Occipital lobe (tissue), 3 donors: ENCODE measurements around the gene LRRFIP2. TPM values are rescaled to one million over a fixed set of nuclear protein-coding genes. Genes with fewer than 3 reads are reported as not detected.

ENCODE experiments used
- DNase-seq: peaks from one replicate; lab custom pipeline; 2025; lab: John Stamatoyannopoulos, UW
- small RNA-seq: library from RNA; depleted of rRNA; stranded (forward); fragments of <200 nt; gene quantifications from one replicate; pipeline ENCODE3, GENCODE V24; 2014
- total RNA-seq: library from RNA; depleted of rRNA; stranded (reverse); fragments of >200 nt; gene quantifications from one replicate; pipeline ENCODE4 v1.2.3, GENCODE V29; 2014

The LRRFIP2 gene
- total RNA-seq, 1 donor from 2014 or later, result 54.6 TPM

GRCh38 chr3:37028329-37028728, 146.1 kb downstream of the LRRFIP2 start:
- DNase-seq, result no peak

GRCh38 chr3:37026851-37027250, 147.5 kb downstream of the LRRFIP2 start:
- no peak for DNase-seq

GRCh38 chr3:37025561-37026335, 148.6 kb downstream of the LRRFIP2 start:
- DNase-seq, result no peak

GRCh38 chr3:37024820-37025405, 149.5 kb downstream of the LRRFIP2 start:
- no peak for DNase-seq

- DNase-seq, result no peak
Observed at GRCh38 chr3:37024092-37024491, 150.3 kb downstream of the LRRFIP2 start.

- DNase-seq, result no peak
Observed at GRCh38 chr3:37017683-37018082, 156.7 kb downstream of the LRRFIP2 start.

- DNase-seq, result no peak
Observed at GRCh38 chr3:37016903-37017302, 157.5 kb downstream of the LRRFIP2 start.

GRCh38 chr3:37015642-37016041, 158.7 kb downstream of the LRRFIP2 start:
- no peak for DNase-seq

- no peak for DNase-seq
Observed at GRCh38 chr3:37014620-37015019, 159.8 kb downstream of the LRRFIP2 start.

Small RNA genes lying within 50 kb of the gene (small RNA-seq; reads per million reads assigned to genes)
- gene RF00019, result not detected
- not detected for gene RNU6-1301P

Other genes with a start within 250 kb of the LRRFIP2 start
- 12.6 TPM for gene TRANK1, start 229.5 kb downstream of the LRRFIP2 start, total RNA-seq
- gene EPM2AIP1, start 181.5 kb downstream of the LRRFIP2 start, total RNA-seq, result 61.0 TPM
- 44.5 TPM for gene MLH1, start 181.1 kb downstream of the LRRFIP2 start, total RNA-seq
- 51.3 TPM for gene GOLGA4, start 68.7 kb upstream of the LRRFIP2 start, total RNA-seq